CD4-positive, alpha-beta T cell treated with Interleukin-10 for 1 hour (primary cell): ENCODE results near the gene SFMBT1.
"Not testable (repeated sequence)": the region's sequence is repeated elsewhere in the genome, so short reads cannot be mapped to it uniquely, and the experiment has no call there.

Source experiments
- DNase-seq: peaks from one replicate; pipeline ENCODE4 v3.0.0-alpha.2; 2020

The SFMBT1 gene

GRCh38 chr3:53035018-53035417 is 10.9 kb downstream of the SFMBT1 start:
- not testable (repeated sequence) for DNase-seq

DNA sequence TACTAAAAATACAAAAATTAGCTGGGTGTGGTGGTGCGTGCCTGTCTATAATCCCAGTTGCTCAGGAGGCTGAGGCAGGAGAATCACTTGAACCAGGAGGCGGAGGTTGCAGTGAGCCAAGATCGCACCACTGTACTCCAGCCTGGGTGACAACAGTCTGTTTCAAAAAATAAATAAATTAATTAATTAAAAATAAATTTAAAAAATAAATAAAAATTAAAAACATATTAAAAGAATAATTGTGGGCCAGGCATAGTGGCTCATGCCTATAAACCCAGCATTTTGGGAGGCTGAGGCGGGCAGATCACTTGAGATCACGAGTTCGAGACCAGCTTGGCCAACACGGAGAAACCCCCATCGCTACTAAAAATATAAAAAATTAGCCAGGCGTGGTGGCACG is 11.5 kb downstream of the SFMBT1 start:
- not testable (repeated sequence) for DNase-seq

- DNase-seq: no peak
Observed at GRCh38 chr3:53032609-53033008, 13.3 kb downstream of the SFMBT1 start.

DNA sequence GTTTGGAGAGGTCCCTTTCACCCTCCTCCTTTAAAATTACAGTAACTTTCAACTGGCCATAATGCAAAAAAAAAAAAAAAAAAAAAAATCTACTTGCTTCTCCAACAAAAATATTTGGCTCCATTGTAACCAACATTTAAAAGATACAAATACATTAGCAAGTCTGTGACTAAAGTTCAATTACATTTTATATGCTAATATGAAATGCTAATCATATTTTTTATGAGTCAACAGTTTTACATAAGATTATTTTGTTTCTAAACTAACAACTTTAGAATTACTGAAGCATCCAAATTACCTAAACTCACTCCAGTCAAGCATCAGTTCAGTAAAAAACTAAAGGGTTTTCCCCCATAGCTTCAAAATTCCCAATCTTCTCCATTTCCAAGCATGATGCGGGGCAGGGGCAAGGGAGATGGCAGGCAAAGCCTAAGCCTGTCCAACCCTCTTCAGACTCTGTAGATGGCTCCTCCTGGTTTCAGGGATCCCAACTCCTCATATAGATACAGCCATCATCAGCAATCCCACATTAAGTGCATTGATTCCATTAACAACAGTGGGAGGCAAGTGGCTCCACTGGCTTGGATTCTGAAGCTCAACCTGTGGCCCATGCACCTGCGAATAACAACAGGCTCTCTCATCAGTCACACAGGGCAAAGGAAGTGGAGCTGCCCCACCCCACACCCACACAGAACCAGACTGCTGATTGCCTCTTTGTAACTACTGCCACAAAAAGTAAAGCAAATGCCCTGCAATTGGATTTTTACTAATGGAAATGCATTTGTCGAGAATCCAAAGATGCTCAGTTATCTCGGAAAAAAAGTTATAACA is 15.0 kb downstream of the SFMBT1 start:
- peak; percentile 56 for DNase-seq

GRCh38 chr3:53028641-53029040 is 17.2 kb downstream of the SFMBT1 start:
- no peak for DNase-seq

GRCh38 chr3:53027254-53027844 is 18.5 kb downstream of the SFMBT1 start:
- DNase-seq: no peak

- peak; percentile 5 for DNase-seq
Observed at GRCh38 chr3:53026382-53027162, 19.3 kb downstream of the SFMBT1 start.

- no peak for DNase-seq
Observed at GRCh38 chr3:53024315-53024714, 21.6 kb downstream of the SFMBT1 start.

DNA sequence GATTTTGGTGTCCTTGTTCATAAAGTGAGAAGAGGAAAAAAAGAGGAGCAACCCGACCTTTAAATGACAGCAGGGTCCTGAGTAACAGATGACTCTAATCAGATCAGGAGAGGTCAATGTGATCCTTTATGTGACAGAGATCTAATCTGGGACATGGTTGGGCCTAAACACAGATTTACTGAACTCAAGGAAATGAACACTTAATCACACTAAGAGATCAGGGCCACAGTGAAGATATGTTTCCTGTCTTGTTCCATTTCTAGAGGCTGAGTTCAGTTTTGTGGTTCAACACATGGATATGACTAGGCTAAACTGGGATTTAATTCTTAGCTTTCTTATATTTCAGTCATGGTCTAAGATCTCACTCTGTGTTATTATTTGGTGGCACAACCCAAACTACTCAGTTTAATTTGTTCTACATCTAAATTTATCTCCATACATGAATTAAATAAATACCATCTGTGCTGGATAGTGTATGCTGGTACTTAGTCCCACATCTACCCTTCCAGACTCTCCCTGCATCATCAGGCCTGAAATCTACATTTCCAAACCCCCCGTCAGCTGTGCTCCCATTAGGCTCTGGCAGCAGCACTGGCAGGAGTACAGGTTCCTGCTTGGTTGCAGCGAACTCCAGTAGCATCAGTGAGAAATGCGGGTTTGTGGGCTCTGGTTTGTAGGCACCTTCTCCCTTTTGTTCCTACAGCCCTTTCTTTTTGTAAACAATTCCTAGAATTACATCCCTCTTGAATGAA is 22.6 kb downstream of the SFMBT1 start:
- no peak for DNase-seq

DNA sequence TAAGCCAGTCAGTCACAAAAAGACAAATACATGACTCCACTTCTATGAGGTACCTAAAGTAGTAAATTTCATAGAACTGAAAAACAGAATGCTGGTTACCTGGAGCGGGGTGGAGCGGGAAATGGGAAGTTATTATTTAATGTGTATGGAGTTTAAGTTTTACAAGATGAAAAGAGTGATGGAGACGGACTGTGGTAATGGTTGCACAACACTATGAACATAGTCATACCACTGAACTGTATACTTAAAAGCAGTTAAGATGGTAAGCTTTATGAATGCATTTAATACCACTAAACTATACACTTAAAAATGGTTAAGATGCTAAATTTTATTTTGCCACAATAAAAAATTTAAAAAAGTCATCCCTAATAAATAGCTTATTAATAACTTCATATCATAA is 23.2 kb downstream of the SFMBT1 start:
- DNase-seq: no peak

DNA sequence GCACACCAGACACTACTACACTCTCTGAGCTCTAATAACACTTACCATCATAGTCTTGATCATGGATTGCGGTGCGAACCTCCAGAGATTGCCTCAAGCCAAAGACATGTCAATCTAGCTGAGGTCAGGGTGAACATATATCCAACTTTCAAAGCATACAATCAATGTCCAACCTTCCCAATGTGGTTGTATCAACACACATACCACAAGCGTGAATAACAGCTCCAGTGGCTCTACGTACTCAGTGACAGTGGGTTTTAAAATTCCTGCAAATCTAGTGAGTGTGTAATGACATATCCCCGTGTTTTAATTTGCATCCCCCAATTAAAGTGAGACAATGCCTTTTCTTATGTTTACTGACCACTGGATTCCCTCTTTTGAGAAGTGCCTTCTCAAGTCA is 29.6 kb downstream of the SFMBT1 start:
- no peak for DNase-seq

- DNase-seq: no peak
Observed at GRCh38 chr3:53011324-53011723, 34.5 kb downstream of the SFMBT1 start.

GRCh38 chr3:53009826-53010539 is 35.9 kb downstream of the SFMBT1 start:
- no peak for DNase-seq

GRCh38 chr3:53008932-53009331 is 36.9 kb downstream of the SFMBT1 start:
- no peak for DNase-seq

DNA sequence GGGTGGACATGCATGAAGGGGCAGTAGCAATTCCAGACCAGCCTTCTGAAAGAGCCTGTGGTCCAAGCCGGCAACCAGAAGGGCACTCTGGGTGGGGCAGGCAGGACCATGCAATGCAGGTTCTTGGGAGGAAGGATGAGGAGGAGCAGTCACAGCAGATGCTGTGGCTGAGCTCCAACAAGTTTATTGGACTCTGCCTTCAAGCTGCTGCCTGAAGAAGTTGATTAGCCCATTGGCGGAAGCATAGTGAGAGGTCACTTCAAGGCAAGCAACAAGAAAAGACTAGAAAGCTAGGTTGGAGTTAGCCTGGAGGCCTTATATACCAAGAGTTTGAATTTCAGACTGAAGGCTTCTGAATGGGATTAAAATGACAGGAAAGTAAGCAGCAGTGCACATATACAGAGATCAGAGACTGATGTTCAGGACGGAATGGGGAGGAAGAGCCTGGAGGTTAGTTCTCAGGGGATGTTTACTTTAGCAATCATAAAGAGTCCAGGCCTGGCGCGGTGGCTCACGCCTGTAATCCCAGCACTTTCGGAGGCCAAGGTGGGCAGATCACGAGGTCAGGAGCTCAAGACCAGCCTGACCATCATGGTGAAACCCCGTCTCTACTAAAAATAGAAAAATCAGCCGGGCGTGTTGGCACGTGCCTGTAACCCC is 39.9 kb downstream of the SFMBT1 start:
- DNase-seq: no peak

GRCh38 chr3:53005338-53005737 is 40.5 kb downstream of the SFMBT1 start:
- DNase-seq: no peak

DNA sequence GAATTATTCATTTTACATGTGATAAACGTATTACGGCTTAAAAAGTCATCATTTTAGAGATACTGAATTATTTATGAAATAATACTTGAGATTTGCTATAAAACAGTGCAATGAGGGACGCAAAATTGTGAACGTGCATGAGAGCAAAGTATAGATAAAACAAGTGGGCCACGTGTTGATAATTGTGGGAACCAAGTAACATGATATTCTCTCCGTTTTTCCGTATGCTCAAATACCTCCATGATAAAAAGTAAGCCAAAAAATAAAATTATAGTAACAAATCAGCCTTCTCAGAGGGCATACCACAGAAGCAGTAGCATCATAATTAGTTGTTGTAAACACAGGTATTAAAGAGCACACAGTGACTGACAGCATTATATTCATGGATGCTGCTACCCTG is 42.6 kb downstream of the SFMBT1 start:
- no peak for DNase-seq

DNA sequence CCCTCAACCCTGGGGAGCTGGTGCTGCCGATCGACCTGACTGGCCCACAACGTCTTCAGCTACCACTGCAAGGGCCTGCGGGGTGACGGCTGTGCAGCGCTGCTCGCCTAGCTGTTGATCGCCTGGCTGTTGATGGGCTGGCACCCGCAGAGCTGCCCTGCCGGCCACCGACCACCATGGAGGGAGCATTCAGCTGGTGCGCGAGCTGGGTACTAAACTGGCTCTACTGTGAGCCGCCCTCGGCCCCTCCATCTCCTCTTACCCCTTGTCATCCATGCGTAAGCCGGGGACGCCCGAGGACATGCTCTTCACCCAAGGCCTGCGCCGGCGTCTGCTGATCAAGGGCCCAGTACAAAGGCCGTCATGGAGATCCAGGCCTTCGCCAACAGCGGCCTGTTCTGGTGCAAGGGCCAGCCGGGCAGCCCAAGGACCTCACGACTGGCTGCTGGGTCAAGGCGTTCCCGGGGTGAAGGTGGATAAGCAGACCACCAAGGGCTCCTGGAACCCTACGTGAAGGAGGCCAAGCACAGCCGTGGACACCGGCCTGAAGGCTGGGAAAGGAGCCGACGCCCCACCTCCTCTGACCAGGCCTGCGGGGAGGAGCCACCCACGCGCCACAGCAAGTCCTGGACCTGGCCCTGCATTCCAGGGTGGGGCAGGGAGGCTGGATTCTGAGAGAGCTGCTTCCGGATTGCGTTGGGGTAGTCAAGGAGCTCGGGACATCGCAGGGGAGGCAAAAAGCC is 46.9 kb downstream of the SFMBT1 start:
- no peak for DNase-seq

GRCh38 chr3:52990637-52991036 is 55.2 kb downstream of the SFMBT1 start:
- no peak for DNase-seq

DNA sequence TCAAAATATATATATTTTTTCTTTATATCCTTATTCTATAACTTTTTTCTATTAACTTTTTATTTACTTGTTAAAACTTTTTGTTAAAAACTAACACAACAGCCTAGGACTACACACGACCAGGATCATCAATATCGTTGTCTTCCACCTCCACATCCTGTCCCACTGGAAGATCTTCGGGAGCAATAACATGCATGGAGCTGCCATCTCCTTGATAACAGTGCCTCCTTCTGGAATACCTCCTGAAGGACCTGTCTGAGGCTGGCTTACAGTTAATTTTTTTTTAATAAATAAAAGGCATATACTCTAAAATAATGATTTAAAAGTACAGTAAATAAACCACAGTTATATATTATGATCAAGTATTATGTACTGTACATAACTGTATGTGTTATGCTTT is 58.9 kb downstream of the SFMBT1 start:
- no peak for DNase-seq

GRCh38 chr3:52986049-52986448 is 59.8 kb downstream of the SFMBT1 start:
- no peak for DNase-seq
